Astrocyte of the cerebellum (primary cell): ENCODE data around the gene DLG3.

ENCODE experiments used
- DNase-seq: peaks from one replicate; pipeline ENCODE4 v3.0.0-alpha.2; 2011; ENCODE audit warnings: low read depth
- H3K4me3 ChIP-seq: 2 replicates; pipeline ENCODE4 v1.5.1; 2011; ENCODE audit warnings: mild to moderate bottlenecking, low read depth, low read length, moderate library complexity
- CTCF ChIP-seq: IDR thresholded peaks from 2 replicates; pipeline ENCODE4 v1.5.1; 2012; ENCODE audit warnings: low read length, low read depth, moderate library complexity, mild to moderate bottlenecking; ENCODE audit errors: missing control alignments
- in situ Hi-C: cut with HindIII; loops from 2 replicates; pipeline ENCODE4 v1.10.0; 2017; ENCODE audit warnings: low sequenced_read_pairs

The DLG3 gene

GRCh38 chrX:70437011-70437410 lies 7.6 kb upstream of the DLG3 start:
- in situ Hi-C loops = no loop called here
- no peak for TF ChIP-seq CTCF
- DNase-seq = no peak
- no peak overlapping the region for H3K4me3 ChIP-seq

GRCh38 chrX:70437921-70438665 lies 6.5 kb upstream of the DLG3 start:
- TF ChIP-seq CTCF = no peak
- no peak for DNase-seq
- no peak overlapping the region for H3K4me3 ChIP-seq
- in situ Hi-C loops = no loop called here

- DNase-seq = no peak
- TF ChIP-seq CTCF = no peak
- in situ Hi-C loops = no loop called here
- H3K4me3 ChIP-seq = no peak overlapping the region
Measured at GRCh38 chrX:70439016-70439415, 5.6 kb upstream of the DLG3 start.

GRCh38 chrX:70442224-70442623 lies 2.4 kb upstream of the DLG3 start:
- no peak overlapping the region for H3K4me3 ChIP-seq
- in situ Hi-C loops = no loop called here
- DNase-seq = no peak
- no peak for TF ChIP-seq CTCF

GRCh38 chrX:70444946-70445656 lies 466 bp downstream of the DLG3 start:
- no peak overlapping the region for H3K4me3 ChIP-seq
- in situ Hi-C loops = no loop called here
- DNase-seq = no peak
- TF ChIP-seq CTCF = no peak

GRCh38 chrX:70445951-70446350 lies 1.3 kb downstream of the DLG3 start:
- in situ Hi-C loops = no loop called here
- TF ChIP-seq CTCF = no peak
- H3K4me3 ChIP-seq = no peak overlapping the region
- DNase-seq = no peak
